H4 (cell line): Measurements from ENCODE around the gene METTL24. TPM values are rescaled to one million over a fixed set of nuclear protein-coding genes. Genes with fewer than 3 reads are reported as not detected.
"Not testable (repeated sequence)": the region's sequence is repeated elsewhere in the genome, so short reads cannot be mapped to it uniquely, and the experiment has no call there.

Source experiments
- DNase-seq: peaks from one replicate; pipeline ENCODE4 v3.0.0-alpha.2; 2015; ENCODE audit warnings: low spot score
- total RNA-seq: library from RNA; depleted of rRNA; stranded (reverse); fragments of >200 nt; shearing (Covaris generic); gene quantifications from 2 replicates; pipeline ENCODE4 v1.2.3, GENCODE V29; 2014

The METTL24 gene
- total RNA-seq, 1 experiment from 2014 or later: 0.25 TPM

GRCh38 chr6:110360676-110361075 is 2.5 kb upstream of the METTL24 start:
- no peak for DNase-seq

GRCh38 chr6:110359556-110359955 is 1.4 kb upstream of the METTL24 start:
- DNase-seq: no peak

- DNase-seq: no peak
Measured at GRCh38 chr6:110358553-110359160, 508 bp upstream of the METTL24 start.

- DNase-seq: no peak
Measured at GRCh38 chr6:110357298-110357663, 868 bp downstream of the METTL24 start.

GRCh38 chr6:110356778-110357177 is 1.4 kb downstream of the METTL24 start:
- DNase-seq: no peak

- DNase-seq: no peak
Measured at GRCh38 chr6:110355727-110356126, 2.4 kb downstream of the METTL24 start.

GRCh38 chr6:110355022-110355421 is 3.1 kb downstream of the METTL24 start:
- no peak for DNase-seq

- no peak for DNase-seq
Measured at GRCh38 chr6:110354153-110354552, 4.0 kb downstream of the METTL24 start.

GRCh38 chr6:110353457-110354001 is 4.6 kb downstream of the METTL24 start:
- DNase-seq: no peak

- DNase-seq: no peak
Measured at GRCh38 chr6:110352563-110353262, 5.4 kb downstream of the METTL24 start.

GRCh38 chr6:110351986-110352385 is 6.2 kb downstream of the METTL24 start:
- DNase-seq: no peak

GRCh38 chr6:110351546-110351945 is 6.6 kb downstream of the METTL24 start:
- no peak for DNase-seq

GRCh38 chr6:110350593-110350992 is 7.6 kb downstream of the METTL24 start:
- not testable (repeated sequence) for DNase-seq

- DNase-seq: no peak
Measured at GRCh38 chr6:110348961-110349690, 9.0 kb downstream of the METTL24 start.

GRCh38 chr6:110345025-110345424 is 13.1 kb downstream of the METTL24 start:
- DNase-seq: no peak

- no peak for DNase-seq
Measured at GRCh38 chr6:110342759-110343158, 15.4 kb downstream of the METTL24 start.

GRCh38 chr6:110341663-110342596 is 16.2 kb downstream of the METTL24 start:
- peak; percentile 10 for DNase-seq

GRCh38 chr6:110341067-110341466 is 17.1 kb downstream of the METTL24 start:
- DNase-seq: no peak

- no peak for DNase-seq
Measured at GRCh38 chr6:110340392-110340965, 17.7 kb downstream of the METTL24 start.

- no peak for DNase-seq
Measured at GRCh38 chr6:110338820-110339470, 19.2 kb downstream of the METTL24 start.

GRCh38 chr6:110337486-110337885 is 20.7 kb downstream of the METTL24 start:
- no peak for DNase-seq
